ENCODE measurements around the gene SPG7.
"Not testable (repeated sequence)": the region's sequence is repeated elsewhere in the genome, so short reads cannot be mapped to it uniquely, and the experiment has no call there.

Gene SPG7

DNA sequence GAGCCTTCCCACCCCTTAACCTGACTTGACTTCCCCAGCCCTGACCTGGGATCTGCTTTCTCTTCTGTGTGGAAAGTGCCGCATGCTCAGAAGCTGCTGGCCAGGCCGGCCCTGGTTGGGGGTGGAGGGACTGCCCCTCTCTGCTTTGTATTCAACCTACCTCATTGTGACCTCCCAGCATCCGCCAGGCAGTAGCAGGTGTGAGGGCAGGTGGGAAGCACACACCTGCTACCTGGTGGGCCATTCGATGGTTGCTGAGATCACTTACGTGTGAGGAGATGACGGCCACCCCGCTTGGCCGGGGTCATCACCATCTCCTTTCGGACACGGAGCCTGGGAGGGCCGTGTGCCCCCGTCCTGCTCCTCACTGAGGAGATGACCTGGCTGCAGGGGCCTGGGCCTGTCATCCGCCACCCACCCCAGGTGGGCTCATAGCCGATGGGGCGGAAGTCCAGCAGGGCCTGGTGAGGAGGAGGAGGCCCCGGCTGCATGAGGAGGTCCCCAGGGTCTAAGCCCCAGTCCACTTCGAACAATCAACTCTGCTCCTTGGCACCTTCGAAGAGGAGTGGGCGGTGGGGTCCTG, 74.5 kb downstream of the SPG7 start:
- DNase-seq, result no peak

DNA sequence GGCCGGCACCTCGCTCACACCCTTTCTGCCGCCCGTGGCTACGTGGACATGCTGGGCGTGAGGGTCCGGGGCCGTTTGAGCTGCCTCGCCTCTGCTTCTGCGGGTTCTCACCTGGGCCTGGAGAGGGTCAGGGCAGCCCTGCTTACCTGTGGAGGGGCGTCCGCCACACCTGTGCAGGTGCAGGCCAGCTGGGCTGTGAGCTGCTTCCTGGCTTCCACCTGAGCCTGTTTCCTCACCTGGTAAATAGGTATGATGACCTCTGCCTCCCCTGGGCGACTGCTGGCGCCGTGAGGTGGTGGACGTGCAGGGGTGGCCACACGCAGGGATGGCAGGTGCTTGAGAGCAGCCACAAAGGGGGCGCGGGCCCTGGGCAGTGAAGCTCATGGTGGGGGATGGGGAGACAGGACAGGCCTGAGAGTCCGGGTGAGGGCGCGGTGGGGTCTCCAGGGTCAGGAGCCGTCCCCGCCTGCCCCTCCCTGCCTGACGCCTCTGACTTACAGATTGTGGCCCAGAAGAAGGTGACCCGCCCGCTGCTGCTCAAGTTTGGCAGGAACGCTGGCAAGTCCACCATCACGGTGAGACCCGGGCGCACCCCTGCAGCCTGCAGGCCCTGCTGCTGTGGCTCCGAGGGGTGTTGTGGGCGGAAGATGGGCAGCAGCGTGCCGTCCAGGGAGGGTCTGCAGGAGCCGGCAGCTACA, 75.1 kb downstream of the SPG7 start:
- DNase-seq, result no peak

DNA sequence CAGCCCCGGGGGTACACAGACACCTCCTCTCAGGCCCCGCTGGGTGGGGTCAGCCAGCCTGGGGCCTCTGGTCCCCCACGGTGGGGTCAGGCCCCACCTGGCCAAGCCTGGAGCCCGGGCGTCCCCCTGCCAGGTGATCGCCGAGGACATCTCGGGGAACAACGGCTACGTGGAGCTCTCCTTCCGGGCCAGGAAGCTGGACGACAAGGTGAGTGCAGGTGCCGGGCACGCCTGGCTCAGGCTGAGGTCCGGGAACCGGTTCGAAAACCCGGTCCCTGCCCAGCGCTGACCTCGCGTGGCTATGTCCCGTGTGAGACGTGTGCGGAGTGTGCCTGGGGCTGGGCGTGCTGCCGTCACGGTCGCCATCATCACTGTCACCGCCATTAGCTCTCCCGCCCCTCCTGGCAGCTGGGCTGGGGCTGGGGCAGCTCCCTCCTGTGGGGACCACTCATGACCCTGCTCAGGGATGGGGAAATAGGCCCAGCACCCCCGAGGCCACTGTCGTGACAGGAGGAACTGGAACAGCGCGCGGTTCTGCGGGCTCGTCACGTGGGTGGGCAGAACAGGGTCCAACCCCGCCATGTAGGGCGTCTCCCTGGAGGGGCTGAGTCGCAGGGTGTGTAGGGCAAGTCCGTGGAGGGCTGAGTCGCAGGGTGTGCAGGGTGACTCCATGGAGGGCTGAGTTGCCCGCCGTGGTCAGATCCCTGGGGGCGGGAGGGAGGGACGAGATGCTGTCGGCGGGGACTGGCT, 75.9 kb downstream of the SPG7 start:
- no peak for DNase-seq

DNA sequence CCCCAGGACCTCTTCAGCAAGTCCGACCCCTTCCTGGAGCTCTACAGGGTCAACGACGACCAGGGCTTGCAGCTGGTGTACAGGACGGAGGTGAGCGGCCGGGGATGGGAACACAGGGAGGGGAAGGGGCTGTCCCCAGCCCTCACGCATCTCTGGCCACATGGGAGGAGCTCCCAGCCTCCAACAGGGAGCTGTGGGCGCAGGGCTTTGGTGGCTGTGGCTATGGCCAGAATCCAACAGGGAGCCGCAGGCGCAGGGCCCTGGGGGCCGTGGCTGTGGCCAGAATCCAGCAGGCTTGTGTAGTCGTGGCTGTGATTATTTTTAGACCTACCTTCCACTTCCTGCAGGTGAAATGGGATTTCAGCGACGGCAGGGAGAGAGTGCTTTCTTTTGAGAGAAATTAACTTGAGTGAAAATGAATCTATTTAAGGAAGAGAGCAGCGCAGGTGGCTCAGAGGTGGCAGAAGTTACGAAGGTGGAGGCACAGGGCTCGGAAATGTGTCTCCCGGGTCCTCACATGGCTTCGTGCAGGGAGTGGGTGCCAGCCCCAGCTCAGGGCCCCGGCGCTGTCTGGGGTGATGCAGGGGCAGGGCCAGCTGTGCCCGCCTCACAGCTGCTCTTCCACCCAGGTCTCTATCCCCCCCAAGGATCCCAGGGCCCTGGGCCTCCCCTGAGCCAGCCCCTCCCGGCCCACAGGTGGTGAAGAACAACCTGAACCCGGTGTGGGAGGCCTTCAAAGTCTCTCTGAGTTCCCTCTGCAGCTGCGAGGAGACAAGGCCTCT, 76.8 kb downstream of the SPG7 start:
- no peak for DNase-seq

DNA sequence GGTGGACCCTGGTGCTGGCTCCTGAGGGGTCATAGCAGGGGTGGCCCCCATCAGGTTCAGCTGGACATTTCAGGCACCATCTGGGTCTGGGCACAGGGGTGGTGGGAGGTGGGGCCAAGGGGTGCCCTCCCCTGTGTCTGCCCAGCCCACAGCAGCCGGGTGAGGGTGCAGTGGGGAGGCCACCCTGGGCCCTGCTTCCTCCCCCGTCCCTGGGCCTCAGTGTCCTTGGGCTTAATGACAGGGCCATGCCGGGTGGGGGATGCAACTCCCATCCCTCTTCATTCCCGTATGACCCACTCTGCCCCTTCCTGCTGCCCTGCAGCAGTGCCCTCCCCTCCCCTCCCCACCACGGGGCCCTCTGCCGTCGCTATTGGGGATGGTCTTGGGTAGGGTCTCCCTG, 78.0 kb downstream of the SPG7 start:
- no peak for DNase-seq

DNA sequence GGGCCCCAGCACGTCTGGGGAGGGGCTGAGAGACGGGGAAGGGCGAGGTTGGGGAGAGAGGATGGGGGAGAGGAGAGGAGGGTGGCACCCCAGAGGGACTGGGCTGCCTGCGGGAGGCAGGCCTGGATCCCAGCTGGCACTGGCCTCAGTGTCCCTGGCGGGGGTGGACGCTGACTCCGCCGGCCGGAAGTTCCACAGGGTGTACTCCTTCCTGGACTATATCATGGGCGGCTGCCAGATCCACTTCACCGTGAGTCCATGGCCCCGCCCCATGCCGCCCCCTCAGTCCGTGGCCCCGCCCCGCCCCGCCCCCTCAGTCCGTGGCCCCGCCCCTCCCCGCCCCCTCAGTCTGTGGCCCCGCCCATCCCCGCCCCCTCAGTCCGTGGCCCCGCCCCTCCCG, 78.7 kb downstream of the SPG7 start:
- no peak for DNase-seq

DNA sequence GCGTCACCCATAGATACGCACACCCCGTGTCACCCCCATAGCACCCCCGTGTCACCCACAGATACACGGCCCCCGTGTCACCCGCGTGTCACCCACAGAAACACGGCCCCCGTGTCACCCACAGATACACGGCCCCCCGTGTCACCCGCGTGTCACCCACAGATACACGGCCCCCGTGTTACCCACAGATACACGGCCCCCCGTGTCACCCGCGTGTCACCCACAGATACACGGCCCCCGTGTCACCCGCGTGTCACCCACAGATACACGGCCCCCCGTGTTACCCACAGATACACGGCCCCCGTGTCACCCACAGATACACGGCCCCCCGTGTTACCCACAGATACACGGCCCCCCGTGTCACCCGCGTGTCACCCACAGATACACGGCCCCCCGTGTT, 79.5 kb downstream of the SPG7 start:
- not testable (repeated sequence) for DNase-seq

DNA sequence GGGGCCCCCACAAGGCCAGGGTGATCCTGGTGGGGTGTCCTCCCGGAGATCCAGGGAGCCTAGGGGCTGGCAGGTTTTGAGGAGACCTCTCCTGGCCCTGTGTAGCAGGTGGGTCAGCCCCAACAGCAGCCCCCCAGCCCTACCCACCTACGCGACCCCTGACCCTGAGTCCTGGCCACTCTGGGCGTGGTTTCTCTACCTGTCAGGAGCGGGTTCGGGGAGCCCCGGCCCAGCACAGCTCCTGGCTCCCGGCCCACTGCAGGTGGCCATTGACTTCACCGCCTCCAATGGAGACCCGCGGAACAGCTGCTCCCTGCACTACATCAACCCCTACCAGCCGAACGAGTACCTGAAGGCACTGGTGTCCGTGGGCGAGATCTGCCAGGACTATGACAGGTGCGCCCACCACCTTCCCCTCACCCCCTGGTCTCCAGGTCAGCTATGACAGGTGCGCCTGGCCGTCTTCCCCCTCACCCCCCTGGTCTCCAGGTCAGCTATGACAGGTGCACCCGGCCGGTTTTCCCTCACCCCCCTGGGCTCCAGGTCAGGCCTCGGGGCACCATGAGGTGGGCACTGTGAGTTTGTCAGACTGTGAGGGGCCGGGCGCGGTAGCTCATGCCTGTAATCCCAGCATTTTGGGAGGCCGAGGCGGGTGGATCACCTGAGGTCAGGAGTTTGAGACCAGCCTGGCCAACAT, 80.4 kb downstream of the SPG7 start:
- DNase-seq, result no peak

DNA sequence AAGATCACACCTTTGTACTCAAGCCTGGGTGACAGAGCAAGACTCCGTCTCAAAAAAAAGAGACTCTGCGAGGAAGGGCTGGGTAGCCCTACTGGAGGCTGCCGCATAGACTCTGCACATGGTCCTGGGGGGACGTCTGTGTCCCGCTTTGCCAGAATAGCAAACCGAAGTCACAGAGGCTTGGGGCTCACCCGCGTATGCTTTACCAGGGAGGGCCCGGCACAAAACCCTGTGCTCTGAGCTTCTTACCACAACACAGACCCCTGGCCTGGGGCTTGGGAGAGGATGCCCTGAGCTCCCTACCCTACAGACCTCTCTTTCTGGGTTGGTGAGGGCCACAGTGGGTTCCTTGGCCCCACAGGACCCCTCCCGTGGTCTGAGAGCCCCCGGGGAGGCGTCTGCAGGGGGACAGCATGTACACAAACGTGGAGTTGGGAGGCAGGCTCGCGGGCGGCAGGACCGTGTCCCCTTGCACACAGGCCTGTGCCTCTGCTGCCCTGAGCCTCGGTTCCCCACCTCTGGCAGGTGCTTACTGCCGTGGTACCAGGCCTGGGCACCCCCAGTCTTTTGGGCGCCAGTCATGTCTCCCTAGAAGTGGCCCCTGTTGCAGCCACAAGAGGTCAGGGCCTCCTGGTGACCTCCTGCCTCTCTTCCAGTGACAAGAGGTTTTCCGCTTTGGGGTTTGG, 81.2 kb downstream of the SPG7 start:
- DNase-seq, result no peak

DNA sequence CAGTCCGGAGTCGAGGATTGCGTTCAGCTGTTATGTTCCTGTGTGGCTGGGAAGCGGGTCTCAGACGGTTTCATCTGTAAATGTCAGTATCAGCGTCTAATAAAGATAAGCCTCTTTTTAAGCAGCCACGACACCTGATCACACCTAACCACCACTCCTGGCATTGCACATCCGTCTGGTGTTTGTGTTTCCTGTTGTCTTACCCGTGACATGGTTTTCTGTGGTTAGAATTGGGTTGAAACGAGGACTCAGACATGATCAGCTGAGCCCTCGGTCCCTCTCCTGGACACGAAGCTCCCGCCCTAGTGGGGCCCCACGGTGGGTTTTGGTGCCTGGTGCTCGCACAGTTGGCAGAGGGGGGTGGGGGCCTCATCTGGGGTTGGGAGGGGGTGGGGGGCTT, 85.6 kb downstream of the SPG7 start:
- DNase-seq, result no peak

DNA sequence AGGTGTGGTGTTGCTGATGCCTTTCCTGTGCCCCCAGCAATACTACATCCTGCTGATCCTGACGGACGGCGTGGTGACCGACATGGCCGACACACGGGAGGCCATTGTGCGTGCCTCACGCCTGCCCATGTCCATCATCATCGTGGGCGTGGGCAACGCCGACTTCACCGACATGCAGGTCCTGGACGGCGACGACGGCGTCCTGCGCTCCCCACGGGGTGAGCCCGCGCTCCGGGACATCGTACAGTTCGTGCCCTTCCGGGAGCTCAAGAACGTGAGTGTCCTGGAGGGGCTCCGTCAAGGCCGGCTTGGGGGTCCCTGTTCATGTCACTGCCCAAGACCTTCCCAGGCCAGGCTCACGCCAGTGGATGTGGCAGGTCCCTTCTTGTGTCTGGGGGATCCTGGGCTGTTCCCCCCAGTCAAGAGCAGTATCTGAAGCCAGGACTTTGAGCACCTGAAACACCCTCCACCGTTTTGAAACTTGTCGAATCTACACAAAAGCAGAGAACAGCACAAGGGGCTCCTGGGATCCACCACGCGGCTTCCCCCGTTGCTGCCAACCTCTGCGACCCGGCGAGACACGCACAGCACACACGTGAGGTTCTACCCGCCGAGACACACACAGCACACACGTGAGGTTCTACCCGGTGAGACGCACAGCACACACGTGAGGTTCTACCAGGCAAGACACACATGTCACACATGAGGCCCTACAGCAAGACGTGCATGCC, 87.3 kb downstream of the SPG7 start:
- no peak for DNase-seq

DNA sequence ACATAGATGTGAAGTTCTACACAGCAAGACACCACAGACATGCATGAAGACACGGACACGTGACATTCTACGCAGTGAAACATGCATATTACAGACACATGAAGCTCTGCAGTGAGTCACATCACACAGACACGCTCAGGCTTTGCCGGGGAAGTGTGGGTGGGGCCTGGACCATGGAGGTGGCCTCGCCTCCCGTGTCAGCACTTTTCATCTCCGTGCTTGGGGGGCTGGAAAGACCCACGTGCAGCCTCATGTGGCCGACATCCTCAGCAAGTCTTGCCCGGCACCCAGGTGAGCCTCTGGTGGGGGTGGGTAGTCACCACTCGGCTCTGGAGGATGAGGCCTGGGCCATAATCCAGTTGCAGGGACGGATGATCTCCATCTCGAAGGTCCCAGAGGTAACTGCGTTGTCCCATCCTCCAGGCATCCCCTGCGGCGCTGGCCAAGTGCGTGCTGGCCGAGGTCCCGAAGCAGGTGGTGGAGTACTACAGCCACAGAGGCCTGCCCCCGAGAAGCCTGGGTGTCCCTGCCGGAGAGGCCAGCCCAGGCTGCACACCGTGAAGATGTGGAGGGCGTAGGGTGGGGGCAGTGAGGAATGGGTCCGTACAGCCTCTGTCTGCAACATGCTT, 88.0 kb downstream of the SPG7 start:
- DNase-seq, result no peak

DNA sequence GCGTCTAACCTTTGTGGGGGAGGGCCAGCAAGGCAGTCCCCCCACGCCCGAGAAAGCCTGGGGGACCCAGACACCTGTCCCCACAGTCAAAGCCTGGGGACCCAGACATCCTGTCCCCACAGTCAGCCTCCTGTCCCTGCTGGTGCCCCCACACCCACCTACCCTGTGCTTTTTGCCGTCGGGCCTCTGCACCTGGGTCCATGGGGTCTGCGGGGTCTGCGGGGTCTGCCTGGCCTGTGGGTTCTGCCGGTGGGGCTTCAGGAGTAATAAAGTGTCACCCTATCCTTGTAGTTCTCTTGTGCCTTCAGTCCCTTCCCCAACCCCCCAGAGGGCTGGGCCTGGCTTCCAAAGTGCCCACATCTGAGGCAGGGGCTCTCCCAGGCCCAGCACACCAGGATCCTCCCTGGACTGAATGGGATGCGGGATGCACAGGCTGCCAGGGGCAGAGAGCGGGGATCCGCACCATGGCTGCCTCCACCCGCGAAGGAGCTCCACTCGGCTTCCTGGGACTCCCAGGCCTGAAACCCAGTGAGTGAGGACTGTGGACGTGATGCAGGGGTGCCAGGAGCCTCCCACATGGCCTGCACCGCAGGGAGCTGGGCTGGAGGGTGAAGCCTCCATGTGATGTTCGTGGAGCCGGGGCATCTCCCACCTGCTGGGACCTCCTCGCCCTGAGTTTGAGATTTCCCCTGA, 88.9 kb downstream of the SPG7 start:
- DNase-seq, result no peak

DNA sequence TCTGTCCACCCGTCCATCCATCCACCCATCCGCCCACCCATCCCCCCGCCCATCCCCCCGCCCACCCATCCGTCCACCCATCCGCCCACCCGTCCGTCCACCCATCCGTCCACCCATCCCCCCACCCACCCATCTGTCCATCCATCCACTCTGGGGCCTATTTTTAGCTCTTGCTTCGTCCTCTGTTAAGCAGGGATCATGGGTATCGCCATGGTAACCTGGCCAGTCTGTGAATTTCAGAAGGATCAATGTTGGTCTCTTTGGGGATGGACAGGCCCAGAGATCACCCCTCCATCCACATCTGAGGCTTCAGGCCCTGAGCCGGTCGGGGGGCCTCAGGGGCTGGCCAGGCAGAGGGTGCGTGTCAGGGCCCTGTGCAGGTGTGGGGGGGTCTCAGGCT, 90.0 kb downstream of the SPG7 start:
- peak; percentile 47 for DNase-seq

DNA sequence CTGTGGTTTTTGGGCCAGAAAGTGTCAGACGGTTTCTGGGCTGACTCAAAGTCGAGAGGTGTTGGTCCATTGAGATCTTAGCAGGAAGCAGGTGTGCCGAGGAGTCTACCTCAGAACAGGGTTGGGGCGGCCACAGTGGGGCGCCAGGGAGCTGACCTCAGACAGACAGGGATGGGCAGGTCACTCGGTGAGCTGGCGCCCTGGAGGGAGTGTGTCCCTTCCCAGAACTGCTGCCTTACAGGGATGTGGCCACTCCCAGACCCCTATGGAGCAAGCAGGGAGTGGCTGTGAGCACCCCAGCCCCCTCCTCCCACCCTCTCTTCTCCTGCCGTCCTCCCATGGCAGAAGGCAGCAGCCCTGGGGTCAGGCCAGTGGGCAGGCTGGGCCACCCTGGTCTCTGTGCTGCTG, 91.3 kb downstream of the SPG7 start:
- peak; percentile 65 for DNase-seq

DNA sequence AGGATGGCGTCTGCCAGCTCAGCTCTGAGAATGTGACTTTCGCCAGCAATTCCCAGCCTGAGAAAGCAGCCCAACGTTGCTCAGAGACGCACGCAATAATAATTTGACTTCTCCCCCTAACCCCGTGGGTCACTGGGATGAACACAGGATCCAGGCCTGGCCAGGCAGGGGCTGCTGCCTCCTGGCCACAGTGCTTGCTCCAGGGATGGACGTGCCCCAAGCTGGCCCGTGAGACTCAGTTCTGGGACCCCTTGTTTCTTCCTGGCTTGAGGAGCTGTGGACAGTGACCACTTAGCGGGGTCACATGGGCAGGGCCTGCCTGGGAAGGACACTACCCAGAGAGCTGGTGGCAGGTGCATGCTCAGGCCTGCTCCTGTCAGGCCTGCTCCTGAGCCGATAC, 91.7 kb downstream of the SPG7 start:
- no peak for DNase-seq

DNA sequence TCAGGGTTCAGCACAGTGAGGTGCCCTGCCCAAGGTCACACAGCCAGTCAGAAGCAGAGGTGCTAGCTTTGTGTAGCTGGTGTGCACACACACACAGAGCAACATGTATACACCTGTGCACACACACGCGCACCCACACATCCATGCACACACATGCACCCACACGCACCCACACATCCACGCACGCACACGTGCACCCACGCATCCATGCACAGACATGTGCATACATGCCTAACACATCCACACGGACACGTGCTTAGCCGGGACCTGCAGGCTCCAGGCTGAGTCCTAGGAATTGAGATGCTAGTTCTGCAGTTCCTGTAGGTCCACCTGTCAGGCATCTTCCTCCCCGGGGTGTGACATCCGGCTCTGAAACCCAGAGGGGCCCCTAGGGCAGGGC, 92.2 kb downstream of the SPG7 start:
- no peak for DNase-seq

DNA sequence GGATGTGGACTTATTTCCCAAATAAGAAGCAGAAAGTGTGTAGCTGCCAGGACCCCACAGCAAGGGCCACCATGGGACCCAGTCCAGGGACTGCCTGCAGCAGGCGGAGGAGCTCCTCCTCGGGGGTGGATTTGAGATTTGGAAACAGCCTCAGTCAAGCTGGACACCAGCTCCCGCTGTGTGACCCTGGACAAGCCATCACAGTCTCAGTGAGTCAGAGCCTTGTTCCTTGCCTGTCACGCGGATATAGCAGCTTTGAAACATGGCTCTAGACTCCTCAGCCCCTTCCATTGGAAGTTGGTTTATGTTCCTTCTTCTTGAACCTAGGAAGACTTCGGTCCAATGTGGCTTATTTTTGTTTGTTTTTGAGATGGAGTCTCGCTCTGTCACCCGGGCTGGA, 92.8 kb downstream of the SPG7 start:
- no peak for DNase-seq

DNA sequence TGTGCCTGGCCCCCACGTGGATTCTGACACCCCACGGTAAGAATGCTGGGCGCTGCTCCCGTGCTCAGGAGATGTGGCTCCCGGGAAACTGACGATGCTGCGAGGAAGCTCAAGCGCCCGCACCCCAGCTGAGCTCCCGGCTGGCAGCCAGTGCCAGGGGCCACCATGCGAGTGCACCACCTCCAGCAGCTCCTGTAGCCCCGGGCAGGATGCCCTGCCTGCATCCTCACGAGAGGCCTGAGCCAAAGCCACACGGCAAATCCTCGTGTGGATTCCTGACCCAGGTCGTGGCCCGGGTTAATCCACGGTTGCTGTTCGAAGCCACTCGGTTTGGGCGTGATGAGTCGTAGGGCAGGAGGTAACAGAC, 93.7 kb downstream of the SPG7 start:
- DNase-seq, result no peak

DNA sequence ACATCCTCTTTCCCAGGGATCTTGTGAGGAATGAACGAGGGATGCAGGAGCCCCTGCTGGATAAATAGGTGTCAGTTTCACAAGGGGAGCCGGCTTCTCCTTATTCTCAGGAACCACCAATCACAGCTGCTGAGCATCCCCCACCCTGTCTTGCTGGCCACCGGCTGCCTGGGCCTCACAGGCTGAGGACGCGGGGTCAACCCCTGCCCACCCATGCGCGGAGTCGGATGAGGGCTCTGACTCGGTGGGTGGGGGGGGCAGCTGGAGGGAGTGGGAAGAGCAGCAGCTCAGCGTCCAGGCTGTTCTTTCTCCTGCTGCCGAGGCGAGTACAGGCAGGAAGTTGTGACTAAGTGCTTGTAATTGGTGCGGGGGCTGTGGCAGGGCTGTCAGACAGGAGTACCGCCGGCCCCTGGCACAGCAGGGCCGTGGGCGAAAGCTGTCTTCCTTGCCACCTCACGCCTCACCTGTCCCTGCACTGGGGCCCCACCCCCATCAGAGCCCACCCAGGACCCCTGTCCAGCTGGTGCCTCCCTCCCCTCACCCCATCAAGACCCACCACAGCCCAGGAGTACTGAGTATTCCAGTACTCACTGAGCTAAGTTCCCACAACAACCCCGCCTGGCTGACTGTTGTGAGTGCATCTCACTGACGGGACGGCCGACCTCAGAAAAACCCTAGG, 94.2 kb downstream of the SPG7 start:
- DNase-seq, result peak; percentile 78

Data from NCI-H69 (cell line).